K562 (cell line): ENCODE measurements around the gene VGLL4. TPM values are rescaled to one million over a fixed set of nuclear protein-coding genes. Genes with fewer than 3 reads are reported as not detected.

Experiments used
- ATAC-seq: fragments of 200-7000 bp; cut with Tn5 transposase; 3 replicates; pipeline ENCODE4 v1.9.1; 2020; ENCODE audit warnings: moderate library complexity
- BruUV-seq: library from RNA; stranded (reverse); fragments of 400-500 nt; replicated peaks from 2 replicates; lab custom pipeline; 2021; lab: Mats Ljungman, UMichigan
- CTCF ChIA-PET: fragments of 300-600 bp; formaldehyde crosslinking; extraction: SDS; loops from one replicate; lab custom pipeline; 2021; ENCODE audit warnings: low intra/inter-chr PET ratio; lab: Yijun Ruan, JAX
- POLR2A ChIA-PET: fragments of 300-600, 350-650 bp; sonication (Branson Sonifier 250); formaldehyde crosslinking; extraction: SDS; loops from one replicate; lab custom pipeline; 2021; ENCODE audit warnings: antibody characterized with exemption, inconsistent platforms; lab: Yijun Ruan, JAX
- DNase-seq, 4 experiments: peaks; one replicate each; pipeline versions ENCODE4 v3.0.0 to v3.0.0-alpha.2; 2011 to 2018; ENCODE audit warnings: low spot score in 3 of 4, mixed read lengths in 3 of 4; ENCODE audit errors: extremely low read depth in 1 of 4
- FAIRE-seq: peaks from 2 replicates; lab custom pipeline; 2011; peaks lifted over from hg19 to GRCh38; lab: Jason Lieb, UNC
- H2AFZ ChIP-seq: 2 replicates; pipeline ENCODE4 v1.6.0; 2011; ENCODE audit warnings: low read depth, low read length, control low read depth, inconsistent platforms
- H3K27ac ChIP-seq: fragments of 200-600 bp; 3 replicates; pipeline ENCODE4 v1.8.0; 2011; ENCODE audit warnings: low read depth, mild to moderate bottlenecking, control low read depth, inconsistent platforms, low read length, moderate library complexity, mixed read lengths; ENCODE audit errors: extremely low read depth
- H3K27me3 ChIP-seq, 2 experiments: fragments of 300-600 bp in 1 of 2; 2 replicates in 1 of 2; 3 replicates in 1 of 2; pipeline versions ENCODE4 v1.6.0 to v1.8.0; 2011; ENCODE audit warnings: inconsistent platforms in 2 of 2, low read length in 2 of 2, mild to moderate bottlenecking in 1 of 2, mixed read lengths in 1 of 2, moderate library complexity in 1 of 2; ENCODE audit not compliant: control insufficient read depth in 2 of 2, insufficient read depth in 2 of 2
- H3K36me3 ChIP-seq: fragments of 300-600 bp; 3 replicates; pipeline ENCODE4 v1.8.0; 2011; ENCODE audit warnings: mild to moderate bottlenecking, low read length, inconsistent platforms; ENCODE audit not compliant: control insufficient read depth, insufficient read depth
- H3K4me1 ChIP-seq, 2 experiments: fragments of 200-600 bp in 1 of 2; replicated peaks in 1 of 2; 2 replicates in 1 of 2; 3 replicates in 1 of 2; pipeline versions ENCODE4 v1.5.1 to v1.8.0; 2011; ENCODE audit warnings: inconsistent platforms in 2 of 2, low read length in 2 of 2, mild to moderate bottlenecking in 1 of 2, mixed read lengths in 1 of 2, moderate library complexity in 1 of 2; ENCODE audit not compliant: control insufficient read depth in 2 of 2, insufficient read depth in 2 of 2
- H3K4me2 ChIP-seq: 2 replicates; pipeline ENCODE4 v1.6.1; 2011; ENCODE audit warnings: low read length, control low read depth, inconsistent platforms, mixed read lengths; ENCODE audit not compliant: insufficient read depth
- H3K4me3 ChIP-seq: fragments of 200-600 bp; sonication (generic), shearing (Covaris generic); 2 replicates; pipeline ENCODE4 v1.5.1; 2016; ENCODE audit warnings: control low read depth, inconsistent platforms
- H3K79me2 ChIP-seq: fragments of 200-600 bp; 3 replicates; pipeline ENCODE4 v1.8.0; 2011; ENCODE audit warnings: low read length, inconsistent platforms; ENCODE audit not compliant: control insufficient read depth, insufficient read depth
- H3K9ac ChIP-seq, 2 experiments: 2 replicates each; pipeline versions ENCODE4 v1.6.0 to v1.6.1; 2011; ENCODE audit warnings: low read depth in 2 of 2, low read length in 2 of 2, control low read depth in 1 of 2, inconsistent platforms in 1 of 2, mild to moderate bottlenecking in 1 of 2, mixed read lengths in 1 of 2; ENCODE audit not compliant: insufficient read depth in 1 of 2
- H3K9me1 ChIP-seq: one replicate; pipeline ENCODE4 v1.6.0; 2011; ENCODE audit warnings: inconsistent platforms, mild to moderate bottlenecking, low read length, moderate library complexity; ENCODE audit not compliant: control insufficient read depth, insufficient read depth
- H3K9me3 ChIP-seq: replicated peaks from 2 replicates; pipeline ENCODE4 v1.5.1; 2011; ENCODE audit warnings: low read depth, low read length, inconsistent platforms; ENCODE audit not compliant: control insufficient read depth, insufficient read depth
- H4K20me1 ChIP-seq: replicated peaks from 2 replicates; pipeline ENCODE4 v1.6.1; 2011; ENCODE audit warnings: low read length, inconsistent platforms, mixed read lengths; ENCODE audit not compliant: control insufficient read depth, insufficient read depth
- CBX1 ChIP-seq: sonication (generic); IDR thresholded peaks from 2 replicates; pipeline ENCODE4 v1.6.1; 2016; ENCODE audit warnings: antibody characterized with exemption, low read depth, mild to moderate bottlenecking
- CBX3 ChIP-seq, 2 experiments: IDR thresholded peaks; 1 replicate in 1 of 2; 2 replicates in 1 of 2; pipeline ENCODE4 v1.6.1; 2012; ENCODE audit warnings: inconsistent platforms in 2 of 2, low read length in 2 of 2, borderline replicate concordance in 1 of 2, control low read depth in 1 of 2
- CC2D1A ChIP-seq: fragments of 450-650 bp; IDR thresholded peaks from 2 replicates; pipeline ENCODE4 v1.6.1; 2017; ENCODE audit warnings: mild to moderate bottlenecking
- CEBPB ChIP-seq: fragments of 450-650 bp; IDR thresholded peaks from 2 replicates; pipeline ENCODE4 v1.6.1; 2016; ENCODE audit warnings: missing genetic modification characterization, missing compliant biosample characterization
- CEBPG ChIP-seq, 3 experiments: fragments of 200-800 bp in 1 of 3; sonication (Bioruptor generic) in 1 of 3; sonication (generic) in 1 of 3; formaldehyde crosslinking in 1 of 3; IDR thresholded peaks in 2 of 3; conservative IDR thresholded peaks in 1 of 3; 2 replicates each; pipeline versions ENCODE4 v1.6.1 to v1.8.0; 2016 to 2022; ENCODE audit warnings: missing compliant biosample characterization in 2 of 3, missing genetic modification characterization in 2 of 3, mild to moderate bottlenecking in 1 of 3, missing genetic modification reagents in 1 of 3
- DMBX1 ChIP-seq: fragments of 250-450 bp; sonication (Bioruptor Pico); IDR thresholded peaks from 2 replicates; pipeline ENCODE4 v1.8.0; 2022; ENCODE audit warnings: inconsistent platforms, mild to moderate bottlenecking, moderate library complexity, borderline replicate concordance
- E2F3 ChIP-seq: fragments of 250-450 bp; sonication (Bioruptor Pico); IDR thresholded peaks from 2 replicates; pipeline ENCODE4 v1.4.0; 2020; ENCODE audit warnings: mild to moderate bottlenecking
- ELF1 ChIP-seq: fragments of 200-800 bp; sonication (Bioruptor generic); IDR thresholded peaks from 2 replicates; pipeline ENCODE4 v1.6.1; 2016; ENCODE audit warnings: missing genetic modification characterization, missing compliant biosample characterization
- FOXM1 ChIP-seq, 2 experiments: fragments of 450-650 bp in 1 of 2; sonication (generic) in 1 of 2; formaldehyde crosslinking in 1 of 2; IDR thresholded peaks; 2 replicates each; pipeline versions ENCODE4 v1.6.1 to v1.9.0; 2017 to 2022; ENCODE audit warnings: low read depth in 2 of 2, mild to moderate bottlenecking in 2 of 2, missing genetic modification reagents in 1 of 2, moderate library complexity in 1 of 2
- HMGXB4 ChIP-seq: sonication (generic); formaldehyde crosslinking; IDR thresholded peaks from 2 replicates; pipeline ENCODE4 v1.8.1; 2023; ENCODE audit warnings: mild to moderate bottlenecking, missing genetic modification reagents
- SREBF1 ChIP-seq: fragments of 150-350 bp; IDR thresholded peaks from 2 replicates; pipeline ENCODE4 v1.6.1; 2014; ENCODE audit warnings: antibody characterized with exemption, low read depth, low read length, borderline replicate concordance
- ZBTB8A ChIP-seq: fragments of 450-650 bp; IDR thresholded peaks from 2 replicates; pipeline ENCODE4 v1.6.1; 2018; ENCODE audit warnings: mild to moderate bottlenecking, moderate library complexity; ENCODE audit not compliant: partially characterized antibody
- ZNF175 ChIP-seq: fragments of 200-800 bp; sonication (Bioruptor generic); IDR thresholded peaks from 2 replicates; pipeline ENCODE4 v1.6.1; 2016; ENCODE audit warnings: low read depth, mild to moderate bottlenecking, missing genetic modification characterization, missing compliant biosample characterization
- ZNF589 ChIP-seq: fragments of 200-800 bp; sonication (Bioruptor generic); IDR thresholded peaks from 2 replicates; pipeline ENCODE4 v1.6.1; 2016; ENCODE audit warnings: low read depth, missing genetic modification characterization, missing compliant biosample characterization
- in situ Hi-C: fragments of 300-500 bp; cut with MboI; formaldehyde crosslinking; loops from 4 replicates; pipeline ENCODE4 v1.15.0; 2018; ENCODE audit warnings: inconsistent platforms, mixed read lengths
- intact Hi-C: fragments of 100-400 bp; cut with micrococcal nuclease; formaldehyde crosslinking; loops from 2 replicates; pipeline ENCODE4 v1.14.2; 2022
- polyA plus RNA-seq, 8 experiments: library from polyadenylated mRNA; depleted of rRNA in 4 of 8; stranded (reverse) in 5 of 8; unstranded in 3 of 8; fragments of >200 nt; fragmentation: Nextera tagmentation in 2 of 8; fragmentation: Illumina TruSeq in 1 of 8; extraction: Ambion mirVana in 2 of 8; extraction: Trizol in 1 of 8; gene quantifications; 2 replicates each; pipeline versions ENCODE4 v1.2.1 to v1.2.3, GENCODE V29; 2011 to 2014; ENCODE audit warnings: inconsistent platforms in 1 of 8, missing spikeins in 1 of 8
- total RNA-seq, 7 experiments: library from RNA; depleted of rRNA in 6 of 7; stranded (reverse); fragments of >200 nt in 6 of 7; fragmentation: Illumina TruSeq in 2 of 7; extraction: Trizol in 2 of 7; gene quantifications; 2 replicates each; pipeline versions ENCODE4 v1.2.1 to v1.2.3, GENCODE V29; 2011 to 2021; ENCODE audit warnings: low replicate concordance in 1 of 7
- TF ChIP-seq, protein P1 (sequence below), 2 experiments: fragments of 200-800 bp in 1 of 2; sonication (Bioruptor generic) in 1 of 2; sonication (generic) in 1 of 2; formaldehyde crosslinking in 1 of 2; IDR thresholded peaks in 1 of 2; conservative IDR thresholded peaks in 1 of 2; 2 replicates each; pipeline versions ENCODE4 v1.5.0 to v1.6.1; 2016 to 2020; ENCODE audit warnings: missing compliant biosample characterization in 1 of 2, missing genetic modification characterization in 1 of 2, missing genetic modification reagents in 1 of 2

The VGLL4 gene
- total and polyA plus RNA-seq, 9 of the 15 experiments (the other 6 are each of a cell fraction or from before 2014, with no cell fraction given): 0.27 to 10.9 (median 8.6) TPM

DNA sequence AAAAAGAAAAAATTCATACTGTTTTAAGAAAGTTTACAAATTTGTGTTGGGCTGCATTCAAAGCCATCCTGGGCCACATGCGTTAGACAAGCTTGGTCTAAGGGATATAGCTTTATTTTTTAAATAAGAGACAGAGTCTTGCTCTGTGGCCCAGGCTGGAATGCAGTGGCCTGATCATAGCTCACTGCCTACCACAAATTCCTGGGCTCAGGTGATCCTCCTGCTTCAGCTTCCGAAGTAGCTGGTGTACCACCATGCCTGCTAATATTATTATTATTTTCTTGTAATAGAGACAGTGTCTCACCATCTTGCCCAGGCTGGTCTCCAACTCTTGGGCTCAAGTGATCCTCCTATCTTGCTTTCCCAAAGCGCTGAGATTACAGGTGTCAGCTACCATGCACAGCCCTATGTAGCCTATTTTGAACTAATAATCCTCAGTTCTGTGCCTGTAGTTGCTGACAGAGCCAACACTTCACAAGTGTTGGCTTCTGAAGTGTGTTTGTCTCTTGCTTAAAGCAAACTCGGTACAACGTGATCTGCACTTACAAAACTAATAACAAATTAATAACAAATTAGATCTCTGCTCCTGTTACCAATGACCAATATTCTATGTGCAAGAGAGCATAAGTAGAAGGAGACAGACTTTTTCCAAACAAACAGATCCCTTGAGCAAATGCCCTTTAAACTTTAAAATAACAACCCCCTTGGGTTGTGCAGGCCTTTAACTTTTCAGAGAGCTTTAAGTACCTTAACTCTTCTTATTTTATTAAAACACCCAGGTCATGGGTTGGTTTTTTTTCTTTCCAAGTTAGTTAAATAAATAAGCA is 135.2 kb downstream of the VGLL4 start (continued):
- TF ChIP-seq, protein P1, sequence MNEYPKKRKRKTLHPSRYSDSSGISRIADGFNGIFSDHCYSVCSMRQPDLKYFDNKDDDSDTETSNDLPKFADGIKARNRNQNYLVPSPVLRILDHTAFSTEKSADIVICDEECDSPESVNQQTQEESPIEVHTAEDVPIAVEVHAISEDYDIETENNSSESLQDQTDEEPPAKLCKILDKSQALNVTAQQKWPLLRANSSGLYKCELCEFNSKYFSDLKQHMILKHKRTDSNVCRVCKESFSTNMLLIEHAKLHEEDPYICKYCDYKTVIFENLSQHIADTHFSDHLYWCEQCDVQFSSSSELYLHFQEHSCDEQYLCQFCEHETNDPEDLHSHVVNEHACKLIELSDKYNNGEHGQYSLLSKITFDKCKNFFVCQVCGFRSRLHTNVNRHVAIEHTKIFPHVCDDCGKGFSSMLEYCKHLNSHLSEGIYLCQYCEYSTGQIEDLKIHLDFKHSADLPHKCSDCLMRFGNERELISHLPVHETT (CRISPR knock-in tag; conservative IDR thresholded peaks at IDR 0.05 in 1 of 2, IDR thresholded peaks at IDR 0.05 in 1 of 2): 0 out of 4 replicates have a peak, but pooled peaks of 1 of the 2 experiments have one; percentile 41

GRCh38 chr3:11507719-11508118 is 136.0 kb downstream of the VGLL4 start:
- Histone ChIP-seq H3K4me2 (no peak overlapping the region), H3K79me2 (no peaks in the 10 kb centered on the region), H3K36me3 (no peaks in the 10 kb centered on the region), H3K27ac (no peak overlapping the region), H4K20me1 (no peaks in the 10 kb centered on the region), H3K4me3 (no peak overlapping the region), H3K27me3 (no peaks in the 10 kb centered on the region), H3K9me3 (no peaks in the 10 kb centered on the region), H2AFZ (no peak overlapping the region), H3K4me1 (peaks cover 3 to 21% of the 10 kb centered on the region in 2 experiments; a peak in 4 of 5 replicates), H3K9ac (no peak overlapping the region), H3K9me1 (no peaks in the 10 kb centered on the region)
- no peak for FAIRE-seq
- CTCF ChIA-PET: no interaction called here
- peak; percentile 35; the same call in 2 of the 3 replicates for ATAC-seq
- POLR2A ChIA-PET: interaction anchor here (1.7 kb wide), 1 partner anchor 12 kb away, joined by 6 read pairs; no protein-coding TSS in a partner anchor
- DNase-seq: peak; percentile 29 to 64 (median 56)
- in situ Hi-C loops (no loop called here), intact Hi-C loops (no loop called here)
- no TSS peak for BruUV-seq
- TF ChIP-seq ZNF175 (CRISPR knock-in tag): no peak
- TF ChIP-seq HMGXB4: no peak
- TF ChIP-seq ELF1 (tag): peak; percentile 52; the same call in 1 of the 2 replicates
- no peak for TF ChIP-seq ZBTB8A
- TF ChIP-seq CEBPG (CRISPR knock-in tag; IDR thresholded peaks at IDR 0.05): no peak
- peak in 1 of 2 experiments; percentile 52; a peak in 2 of 4 replicates for TF ChIP-seq CEBPG (tag; conservative IDR thresholded peaks at IDR 0.05 in 1 of 2, IDR thresholded peaks at IDR 0.05 in 1 of 2)
- TF ChIP-seq E2F3 (CRISPR knock-in tag): no peak
- TF ChIP-seq ZNF589: no peak
- peak; percentile 73 for TF ChIP-seq CC2D1A
- peak; percentile 44; the same call in 1 of the 2 replicates for TF ChIP-seq FOXM1 (IDR thresholded peaks at IDR 0.05; ENCODE audit: low read depth)
- no peak for TF ChIP-seq FOXM1 (CRISPR knock-in tag; IDR thresholded peaks at IDR 0.05; ENCODE audit: low read depth)
- TF ChIP-seq CEBPB: peak; percentile 52
- 0 out of 2 replicates have a peak, but pooled peaks have one; percentile 67 for TF ChIP-seq CBX1
- peak; percentile 51; the same call in 1 of the 2 replicates for TF ChIP-seq DMBX1 (CRISPR knock-in tag)
- TF ChIP-seq CBX3 (IDR thresholded peaks at IDR 0.05; ENCODE audit: borderline replicate concordance in 1 of 2, low read length in 2 of 2): peak in 1 of 2 experiments; percentile 32; a peak in 1 of 3 replicates
- TF ChIP-seq SREBF1: no peak
